ENCODE results near the gene PDF.
"Not testable (repeated sequence)": the region's sequence is repeated elsewhere in the genome, so short reads cannot be mapped to it uniquely, and the experiment has no call there.

Gene PDF

GRCh38 chr16:69315486-69316311, 14.7 kb downstream of the PDF start:
- DNase-seq, result no peak

- DNase-seq, result no peak
Measured at GRCh38 chr16:69314534-69314933, 15.9 kb downstream of the PDF start.

GRCh38 chr16:69313469-69313868, 16.9 kb downstream of the PDF start:
- no peak for DNase-seq

GRCh38 chr16:69311533-69312387, 18.6 kb downstream of the PDF start:
- peak in 2 of 3 experiments; percentile 53 to 60 for DNase-seq

- peak; percentile 88 to 95 (median 90) for DNase-seq
Measured at GRCh38 chr16:69310653-69311532, 19.5 kb downstream of the PDF start, which contains the start of gene VPS4A. TSS of gene VPS4A (plus strand) at chr16:69311350. CDS start at chr16:69311512, 162 bp downstream.

GRCh38 chr16:69309316-69309715, 21.1 kb downstream of the PDF start:
- no peak for DNase-seq

- DNase-seq, result no peak
Measured at GRCh38 chr16:69307856-69308255, 22.5 kb downstream of the PDF start.

GRCh38 chr16:69307091-69307490, 23.3 kb downstream of the PDF start:
- no peak for DNase-seq

GRCh38 chr16:69306031-69306430, 24.4 kb downstream of the PDF start:
- no peak for DNase-seq

- DNase-seq, result no peak
Measured at GRCh38 chr16:69302301-69302700, 28.1 kb downstream of the PDF start.

GRCh38 chr16:69301861-69302260, 28.5 kb downstream of the PDF start:
- no peak for DNase-seq

GRCh38 chr16:69301187-69301586, 29.2 kb downstream of the PDF start:
- DNase-seq, result no peak

- no peak for DNase-seq
Measured at GRCh38 chr16:69298261-69298660, 32.1 kb downstream of the PDF start.

GRCh38 chr16:69296771-69297170, 33.6 kb downstream of the PDF start:
- DNase-seq, result not testable (repeated sequence)

GRCh38 chr16:69294051-69294450, 36.3 kb downstream of the PDF start:
- no peak for DNase-seq

- no peak for DNase-seq
Measured at GRCh38 chr16:69293401-69293800, 37.0 kb downstream of the PDF start.

GRCh38 chr16:69291657-69292056, 38.7 kb downstream of the PDF start:
- not testable (repeated sequence) for DNase-seq

GRCh38 chr16:69286941-69287713, 43.3 kb downstream of the PDF start:
- peak; percentile 1 to 73 (median 36) for DNase-seq

GRCh38 chr16:69285240-69285639, 45.1 kb downstream of the PDF start:
- no peak for DNase-seq

- no peak for DNase-seq
Measured at GRCh38 chr16:69283851-69284250, 46.5 kb downstream of the PDF start.

- no peak for DNase-seq
Measured at GRCh38 chr16:69277413-69277812, 53.0 kb downstream of the PDF start.

Data from NCI-H1417 (cell line).